Right forelimb (tissue), 1 donor: ENCODE data around the gene LPIN3.

ENCODE experiments used
- DNase-seq: peaks from one replicate; pipeline ENCODE4 v3.0.0-alpha.2; 2018

LPIN3 gene

GRCh38 chr20:41350408-41350962, 9.9 kb downstream of the LPIN3 start:
- no peak for DNase-seq

- no peak for DNase-seq
Measured at GRCh38 chr20:41352106-41352505, 11.5 kb downstream of the LPIN3 start.

GRCh38 chr20:41352666-41353065, 12.0 kb downstream of the LPIN3 start:
- no peak for DNase-seq

- DNase-seq, result no peak
Measured at GRCh38 chr20:41353530-41353929, 12.9 kb downstream of the LPIN3 start.

- DNase-seq, result no peak
Measured at GRCh38 chr20:41355192-41355591, 14.6 kb downstream of the LPIN3 start.

GRCh38 chr20:41355598-41356203, 15.1 kb downstream of the LPIN3 start:
- no peak for DNase-seq

GRCh38 chr20:41356951-41357350, 16.3 kb downstream of the LPIN3 start:
- DNase-seq, result no peak

GRCh38 chr20:41357424-41358163, 17.0 kb downstream of the LPIN3 start:
- no peak for DNase-seq

GRCh38 chr20:41358230-41358629, 17.6 kb downstream of the LPIN3 start:
- no peak for DNase-seq

GRCh38 chr20:41358717-41359116, 18.1 kb downstream of the LPIN3 start:
- DNase-seq, result no peak

GRCh38 chr20:41359541-41360011, 19.0 kb downstream of the LPIN3 start:
- DNase-seq, result no peak

GRCh38 chr20:41360831-41361756, 20.5 kb downstream of the LPIN3 start:
- no peak for DNase-seq

- DNase-seq, result no peak
Measured at GRCh38 chr20:41361757-41362747, 21.4 kb downstream of the LPIN3 start.

GRCh38 chr20:41362748-41363140, 22.1 kb downstream of the LPIN3 start:
- no peak for DNase-seq

- DNase-seq, result no peak
Measured at GRCh38 chr20:41363601-41364000, 23.0 kb downstream of the LPIN3 start.

- DNase-seq, result no peak
Measured at GRCh38 chr20:41364236-41364855, 23.7 kb downstream of the LPIN3 start.

GRCh38 chr20:41364967-41365765, 24.5 kb downstream of the LPIN3 start:
- no peak for DNase-seq

- peak; percentile 79 for DNase-seq
Measured at GRCh38 chr20:41365777-41366545, 25.3 kb downstream of the LPIN3 start.

GRCh38 chr20:41366546-41367392, 26.1 kb downstream of the LPIN3 start, which contains the start of gene EMILIN3:
TSS of gene EMILIN3 (minus strand) at chr20:41366818. CDS start at chr20:41366634, 184 bp downstream.
- DNase-seq, result peak; percentile 76
